BLaER1 treated with 17β-estradiol and CSF1 and Interleukin-3, amounts not matched to agents 10 nM and 100 nM (cell line): ENCODE measurements around the gene PPP3CA.

ENCODE experiments used
- H3K27ac ChIP-seq, 11 experiments: shearing (Covaris generic); formaldehyde crosslinking; 2 replicates each; pipeline ENCODE4 v1.8.1; 2022
- H3K27me3 ChIP-seq, 11 experiments: shearing (Covaris generic); formaldehyde crosslinking; 2 replicates each; pipeline ENCODE4 v1.8.1; 2022
- H3K36me3 ChIP-seq, 11 experiments: shearing (Covaris generic); formaldehyde crosslinking; 2 replicates each; pipeline ENCODE4 v1.8.1; 2022
- H3K4me1 ChIP-seq, 10 experiments: shearing (Covaris generic); formaldehyde crosslinking; 2 replicates each; pipeline ENCODE4 v1.8.1; 2022
- H3K4me2 ChIP-seq, 11 experiments: shearing (Covaris generic); formaldehyde crosslinking; 2 replicates each; pipeline ENCODE4 v1.8.1; 2022
- H3K4me3 ChIP-seq, 10 experiments: shearing (Covaris generic); formaldehyde crosslinking; 2 replicates each; pipeline ENCODE4 v1.8.1; 2022
- H3K9ac ChIP-seq, 11 experiments: shearing (Covaris generic); formaldehyde crosslinking; 2 replicates each; pipeline ENCODE4 v1.8.1; 2022
- H3K9me3 ChIP-seq, 11 experiments: shearing (Covaris generic); formaldehyde crosslinking; replicated peaks in 1 of 11; 2 replicates each; pipeline ENCODE4 v1.8.1; 2022
- H4K20me1 ChIP-seq, 11 experiments: shearing (Covaris generic); formaldehyde crosslinking; 2 replicates each; pipeline ENCODE4 v1.8.1; 2022
- Cebpa-rat ChIP-seq, 11 experiments: shearing (Covaris generic); IDR thresholded peaks; 2 replicates each; pipeline ENCODE4 v1.8.1; 2022

The PPP3CA gene

GRCh38 chr4:101050837-101051205, 296.5 kb downstream of the PPP3CA start:
- Histone ChIP-seq H3K27me3 (no peaks in the 10 kb centered on the region), H3K36me3 (peaks cover 0 to 9% (median 4%) of the 10 kb centered on the region in 11 experiments; a peak in 6 of 22 replicates), H4K20me1 (no peaks in the 10 kb centered on the region), H3K4me2 (no peak overlapping the region), H3K9me3 (no peaks in the 10 kb centered on the region), H3K9ac (no peak overlapping the region), H3K27ac (no peak overlapping the region), H3K4me1 (no peaks in the 10 kb centered on the region), H3K4me3 (no peak overlapping the region)
- TF ChIP-seq Cebpa-rat (IDR thresholded peaks at IDR 0.05): no peak

GRCh38 chr4:101050088-101050836, 297.1 kb downstream of the PPP3CA start:
- no peak overlapping the region for H3K9ac ChIP-seq
- H3K9me3 ChIP-seq: no peaks in the 10 kb centered on the region
- no peaks in the 10 kb centered on the region for H3K4me1 ChIP-seq
- H3K4me2 ChIP-seq: no peak overlapping the region
- no peaks in the 10 kb centered on the region for H4K20me1 ChIP-seq
- peaks cover 0 to 15% (median 9%) of the 10 kb centered on the region in 11 experiments; a peak in 12 of 22 replicates for H3K36me3 ChIP-seq
- H3K4me3 ChIP-seq: no peak overlapping the region
- no peak for TF ChIP-seq Cebpa-rat (IDR thresholded peaks at IDR 0.05)
- no peaks in the 10 kb centered on the region for H3K27me3 ChIP-seq
- no peak overlapping the region for H3K27ac ChIP-seq

DNA sequence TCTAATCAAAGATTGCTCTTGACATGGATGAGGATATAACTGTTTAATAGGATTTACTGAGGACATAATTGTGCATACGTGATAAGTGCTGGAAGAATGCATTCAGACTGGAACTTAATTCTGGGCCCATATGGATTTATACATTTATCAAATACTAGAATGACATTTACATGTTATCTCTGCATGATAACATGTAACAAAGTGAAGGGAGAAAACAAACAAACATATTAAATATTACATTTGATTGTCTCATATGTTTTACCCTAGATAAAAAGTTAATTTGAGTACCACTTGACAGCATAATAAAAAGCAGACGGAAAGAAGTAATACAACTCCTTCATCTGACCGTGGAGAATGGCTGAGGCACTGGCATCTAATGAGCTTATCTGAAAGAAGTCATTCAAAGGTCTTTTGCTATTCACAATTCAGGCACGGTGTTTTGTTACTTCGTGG, 297.8 kb downstream of the PPP3CA start:
- no peak for TF ChIP-seq Cebpa-rat (IDR thresholded peaks at IDR 0.05)
- Histone ChIP-seq H3K4me2 (no peak overlapping the region), H3K9me3 (no peaks in the 10 kb centered on the region), H3K4me3 (no peak overlapping the region), H3K27me3 (no peaks in the 10 kb centered on the region), H3K4me1 (no peaks in the 10 kb centered on the region), H3K9ac (no peak overlapping the region), H3K36me3 (peaks cover 7 to 22% (median 15%) of the 10 kb centered on the region in 11 experiments; a peak in 14 of 22 replicates), H3K27ac (no peak overlapping the region), H4K20me1 (no peaks in the 10 kb centered on the region)

GRCh38 chr4:101044766-101045165, 302.6 kb downstream of the PPP3CA start:
- no peaks in the 10 kb centered on the region for H3K9me3 ChIP-seq
- H3K9ac ChIP-seq: no peak overlapping the region
- no peak overlapping the region for H3K27ac ChIP-seq
- H3K27me3 ChIP-seq: no peaks in the 10 kb centered on the region
- H3K4me3 ChIP-seq: no peak overlapping the region
- TF ChIP-seq Cebpa-rat (IDR thresholded peaks at IDR 0.05): no peak
- H3K4me1 ChIP-seq: peaks cover 0 to 12% (median 5%) of the 10 kb centered on the region in 10 experiments; a peak in 8 of 20 replicates
- H3K4me2 ChIP-seq: no peak overlapping the region
- peaks cover 10 to 42% (median 15%) of the 10 kb centered on the region in 11 experiments; a peak in 16 of 22 replicates for H3K36me3 ChIP-seq
- no peaks in the 10 kb centered on the region for H4K20me1 ChIP-seq

DNA sequence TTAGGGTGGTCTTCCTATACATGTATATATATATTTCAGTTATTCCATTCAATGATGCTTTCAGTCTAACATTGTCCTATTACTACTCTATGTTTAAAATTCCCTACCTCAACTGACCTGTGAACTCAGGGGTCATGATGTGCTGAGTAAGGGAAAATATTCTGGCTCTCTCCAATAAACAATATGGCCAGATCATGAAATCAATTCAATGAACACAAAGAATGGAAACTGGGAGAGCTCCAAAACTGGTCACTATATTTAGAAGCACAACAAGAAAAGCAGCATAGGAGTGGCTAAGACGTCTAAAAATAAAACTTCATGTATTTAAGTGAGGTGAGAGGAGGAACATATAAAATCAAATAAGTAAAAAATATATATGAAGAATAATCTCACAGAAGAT, 304.5 kb downstream of the PPP3CA start:
- no peak overlapping the region for H3K4me3 ChIP-seq
- H4K20me1 ChIP-seq: no peaks in the 10 kb centered on the region
- H3K4me2 ChIP-seq: no peak overlapping the region
- H3K27me3 ChIP-seq: no peaks in the 10 kb centered on the region
- peaks cover 10 to 58% (median 23%) of the 10 kb centered on the region in 11 experiments; a peak in 18 of 22 replicates for H3K36me3 ChIP-seq
- no peak overlapping the region for H3K27ac ChIP-seq
- TF ChIP-seq Cebpa-rat (IDR thresholded peaks at IDR 0.05): no peak
- H3K9me3 ChIP-seq: no peaks in the 10 kb centered on the region; a peak in 2 of 22 replicates
- peaks cover 0 to 22% (median 15%) of the 10 kb centered on the region in 10 experiments; a peak in 17 of 20 replicates for H3K4me1 ChIP-seq
- H3K9ac ChIP-seq: no peak overlapping the region

DNA sequence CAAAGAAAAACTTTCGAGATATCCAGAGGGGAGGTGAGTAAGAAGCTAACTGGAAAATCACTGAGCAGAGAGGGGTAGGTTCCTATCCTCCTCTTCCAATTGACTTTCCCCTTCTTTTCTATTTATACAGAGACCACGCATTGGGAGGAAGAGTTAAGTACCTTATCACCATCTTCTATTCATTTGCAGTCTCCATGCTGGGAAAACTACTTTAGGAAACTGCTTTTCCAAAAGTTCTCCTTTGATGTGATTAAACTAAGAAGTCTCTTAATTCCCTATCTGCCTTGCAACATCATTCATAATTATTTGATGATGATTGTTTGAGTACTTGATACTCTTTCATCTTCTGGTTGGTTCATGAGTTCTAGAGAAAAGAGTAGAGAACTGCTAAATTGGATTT, 306.6 kb downstream of the PPP3CA start:
- H3K4me3 ChIP-seq: no peak overlapping the region
- H4K20me1 ChIP-seq: no peaks in the 10 kb centered on the region
- H3K4me2 ChIP-seq: peak overlapping the region in 3 of 11 experiments; percentile 25 to 39 (median 26); a peak in 3 of 22 replicates
- peaks cover 18 to 70% (median 31%) of the 10 kb centered on the region in 11 experiments; a peak in 21 of 22 replicates for H3K36me3 ChIP-seq
- no peaks in the 10 kb centered on the region for H3K27me3 ChIP-seq
- H3K9ac ChIP-seq: no peak overlapping the region
- no peak for TF ChIP-seq Cebpa-rat (IDR thresholded peaks at IDR 0.05)
- H3K27ac ChIP-seq: peak overlapping the region in 3 of 11 experiments; percentile 4 to 29 (median 14); a peak in 1 of 22 replicates
- H3K4me1 ChIP-seq: peaks cover under 1 to 26% (median 17%) of the 10 kb centered on the region in 10 experiments; a peak in 19 of 20 replicates
- H3K9me3 ChIP-seq: no peaks in the 10 kb centered on the region; a peak in 2 of 22 replicates

GRCh38 chr4:101039367-101039766, 308.0 kb downstream of the PPP3CA start:
- H3K4me1 ChIP-seq: peaks cover 8 to 26% (median 17%) of the 10 kb centered on the region in 10 experiments; a peak in 19 of 20 replicates
- no peak for TF ChIP-seq Cebpa-rat (IDR thresholded peaks at IDR 0.05)
- H3K36me3 ChIP-seq: peaks cover 12 to 64% (median 25%) of the 10 kb centered on the region in 11 experiments; a peak in 20 of 22 replicates
- H3K4me2 ChIP-seq: no peak overlapping the region
- no peaks in the 10 kb centered on the region for H3K27me3 ChIP-seq
- no peaks in the 10 kb centered on the region for H4K20me1 ChIP-seq
- no peak overlapping the region for H3K9ac ChIP-seq
- no peak overlapping the region for H3K4me3 ChIP-seq
- no peaks in the 10 kb centered on the region; a peak in 2 of 22 replicates for H3K9me3 ChIP-seq
- no peak overlapping the region for H3K27ac ChIP-seq

GRCh38 chr4:101037938-101038413, 309.4 kb downstream of the PPP3CA start:
- no peak overlapping the region for H3K9ac ChIP-seq
- peaks cover 10 to 26% (median 17%) of the 10 kb centered on the region in 10 experiments; a peak in 19 of 20 replicates for H3K4me1 ChIP-seq
- peak overlapping the region in 8 of 11 experiments; percentile 17 to 59 (median 46); a peak in 11 of 22 replicates for H3K27ac ChIP-seq
- no peaks in the 10 kb centered on the region; a peak in 2 of 22 replicates for H3K9me3 ChIP-seq
- no peak for TF ChIP-seq Cebpa-rat (IDR thresholded peaks at IDR 0.05)
- H4K20me1 ChIP-seq: no peaks in the 10 kb centered on the region
- peaks cover 12 to 64% (median 25%) of the 10 kb centered on the region in 11 experiments; a peak in 20 of 22 replicates for H3K36me3 ChIP-seq
- H3K4me2 ChIP-seq: peak overlapping the region in 9 of 11 experiments; percentile 36 to 66 (median 52); a peak in 17 of 22 replicates
- no peaks in the 10 kb centered on the region for H3K27me3 ChIP-seq
- no peak overlapping the region for H3K4me3 ChIP-seq

DNA sequence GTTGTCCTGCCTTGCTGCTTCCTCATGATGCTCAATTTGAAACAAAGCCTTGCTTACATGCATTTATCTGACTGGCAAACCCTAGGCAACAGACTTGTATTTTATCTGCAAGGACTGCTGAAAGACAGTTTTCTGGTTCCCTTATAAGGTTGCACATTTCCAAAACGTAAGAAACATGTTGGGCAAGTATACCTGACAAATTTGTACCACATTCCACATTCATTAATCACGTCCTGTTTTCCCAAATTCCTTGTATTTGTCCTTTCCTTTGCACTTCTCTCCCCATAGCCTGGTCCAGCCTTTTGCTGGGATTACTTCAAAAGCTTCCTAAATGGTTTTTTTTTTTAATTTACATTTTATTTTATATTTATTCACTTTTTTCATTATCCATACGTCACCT, 310.1 kb downstream of the PPP3CA start:
- H3K27me3 ChIP-seq: no peaks in the 10 kb centered on the region
- no peaks in the 10 kb centered on the region for H4K20me1 ChIP-seq
- no peak overlapping the region; a peak in 1 of 22 replicates for H3K4me2 ChIP-seq
- TF ChIP-seq Cebpa-rat (IDR thresholded peaks at IDR 0.05): no peak
- no peak overlapping the region for H3K9ac ChIP-seq
- peaks cover 10 to 26% (median 20%) of the 10 kb centered on the region in 10 experiments for H3K4me1 ChIP-seq
- H3K27ac ChIP-seq: peak overlapping the region in 4 of 11 experiments; percentile 15 to 49 (median 30); a peak in 4 of 22 replicates
- no peaks in the 10 kb centered on the region; a peak in 2 of 22 replicates for H3K9me3 ChIP-seq
- H3K36me3 ChIP-seq: peaks cover 12 to 61% (median 27%) of the 10 kb centered on the region in 11 experiments; a peak in 21 of 22 replicates
- no peak overlapping the region for H3K4me3 ChIP-seq
